HCT116 (cell line): ENCODE results near the gene TASL. TPM values are rescaled to one million over a fixed set of nuclear protein-coding genes. Genes with fewer than 3 reads are reported as not detected.
A peak's percentile ranks its signal among the peaks of the same experiment; 100 is the strongest.

Source experiments
- ATAC-seq: fragments of 200-7000 bp; cut with Tn5 transposase; 2 replicates; pipeline ENCODE4 v1.9.1; 2020; ENCODE audit warnings: mild to moderate bottlenecking, moderate library complexity
- BruUV-seq: library from RNA; stranded (reverse); fragments of 400-500 nt; replicated peaks from 2 replicates; lab custom pipeline; 2021; lab: Mats Ljungman, UMichigan
- CTCF ChIA-PET: fragments of 300-600 bp; sonication (Branson Sonifier 250); formaldehyde crosslinking; loops from one replicate; lab custom pipeline; 2021; ENCODE audit warnings: antibody characterized with exemption; lab: Charles Lee
- POLR2A ChIA-PET: fragments of 300-600, 350-600 bp; sonication (Branson Sonifier 250); formaldehyde crosslinking; loops from one replicate; lab custom pipeline; 2021; ENCODE audit warnings: antibody characterized with exemption; lab: Charles Lee
- RAD21 ChIA-PET, 2 experiments: fragments of 300-600 bp; sonication (Branson Sonifier 250); formaldehyde crosslinking; loops; one replicate each; lab custom pipeline; 2023; ENCODE audit warnings: low total read pairs in 2 of 2; ENCODE audit not compliant: uncharacterized antibody in 2 of 2, unreplicated experiment in 2 of 2, low non-redundant PET in 1 of 2; lab: Charles Lee
- DNase-seq: peaks from one replicate; pipeline ENCODE4 v3.0.0-alpha.2; 2010; ENCODE audit warnings: low read depth, low spot score
- H2AFZ ChIP-seq: fragments of 200-600 bp; shearing (Covaris generic), sonication (generic); 2 replicates; pipeline ENCODE4 v1.6.1; 2017; ENCODE audit warnings: low read depth, mixed run types, mixed read lengths, antibody characterized with exemption, low read length; ENCODE audit not compliant: poor library complexity, severe bottlenecking
- H3K27ac ChIP-seq: 2 replicates; pipeline ENCODE4 v1.5.1; 2012; ENCODE audit warnings: low read depth, low read length
- H3K27me3 ChIP-seq: fragments of 200-600 bp; sonication (generic); 2 replicates; pipeline ENCODE4 v1.6.1; 2016; ENCODE audit warnings: mixed run types, low read length, mixed read lengths; ENCODE audit not compliant: insufficient read depth
- H3K36me3 ChIP-seq, 2 experiments: fragments of 200-500 bp in 1 of 2; fragments of 200-600 bp in 1 of 2; sonication (Bioruptor generic) in 1 of 2; sonication (generic) in 1 of 2; 2 replicates each; pipeline versions ENCODE4 v1.5.1 to v1.6.1; 2014 to 2016; ENCODE audit warnings: low read length in 2 of 2, inconsistent platforms in 1 of 2, mixed read lengths in 1 of 2, mixed run types in 1 of 2; ENCODE audit not compliant: insufficient read depth in 2 of 2, control insufficient read depth in 1 of 2
- H3K4me1 ChIP-seq, 2 experiments: fragments of 200-600 bp in 1 of 2; sonication (generic) in 1 of 2; 2 replicates each; pipeline versions ENCODE4 v1.5.1 to v1.6.1; 2012 to 2017; ENCODE audit warnings: low read length in 2 of 2, inconsistent platforms in 1 of 2, mild to moderate bottlenecking in 1 of 2, mixed read lengths in 1 of 2, mixed run types in 1 of 2, moderate library complexity in 1 of 2; ENCODE audit not compliant: insufficient read depth in 2 of 2, control insufficient read depth in 1 of 2
- H3K4me2 ChIP-seq: fragments of 200-600 bp; sonication (generic); 2 replicates; pipeline ENCODE4 v1.6.1; 2017; ENCODE audit warnings: mixed run types, low read length, mixed read lengths
- H3K4me3 ChIP-seq, 2 experiments: fragments of 200-600 bp in 1 of 2; sonication (generic) in 1 of 2; replicated peaks in 1 of 2; 2 replicates each; pipeline ENCODE4 v1.5.1; 2011 to 2016; ENCODE audit warnings: low read length in 2 of 2, control low read depth in 1 of 2, low read depth in 1 of 2, mild to moderate bottlenecking in 1 of 2, mixed read lengths in 1 of 2, mixed run types in 1 of 2
- H3K79me2 ChIP-seq: fragments of 200-600 bp; sonication (generic); 2 replicates; pipeline ENCODE4 v1.6.1; 2017; ENCODE audit warnings: mild to moderate bottlenecking, mixed run types, low read length, moderate library complexity, mixed read lengths; ENCODE audit not compliant: insufficient read depth
- H3K9ac ChIP-seq: fragments of 200-600 bp; sonication (generic); 2 replicates; pipeline ENCODE4 v1.6.1; 2016; ENCODE audit warnings: low read length, mixed read lengths
- H3K9me2 ChIP-seq: fragments of 200-600 bp; sonication (generic), shearing (Covaris generic); 2 replicates; pipeline ENCODE4 v1.6.1; 2017; ENCODE audit warnings: mixed run types, mild to moderate bottlenecking, moderate library complexity; ENCODE audit not compliant: insufficient read depth
- H3K9me3 ChIP-seq, 2 experiments: fragments of 200-500 bp in 1 of 2; fragments of 200-600 bp in 1 of 2; sonication (Bioruptor generic) in 1 of 2; sonication (generic) in 1 of 2; 2 replicates each; pipeline ENCODE4 v1.6.1; 2014 to 2017; ENCODE audit warnings: low read length in 2 of 2, mixed read lengths in 2 of 2, inconsistent platforms in 1 of 2, low read depth in 1 of 2, mild to moderate bottlenecking in 1 of 2, mixed run types in 1 of 2, moderate library complexity in 1 of 2; ENCODE audit not compliant: control insufficient read depth in 1 of 2, insufficient read depth in 1 of 2
- H4K20me1 ChIP-seq: fragments of 200-600 bp; sonication (generic), shearing (Covaris generic); 2 replicates; pipeline ENCODE4 v1.6.1; 2017; ENCODE audit warnings: mixed run types, mild to moderate bottlenecking, moderate library complexity; ENCODE audit not compliant: insufficient read depth
- EZH2phosphoT487 ChIP-seq: fragments of 200-600 bp; IDR thresholded peaks from 2 replicates; pipeline ENCODE4 v1.6.1; 2018; ENCODE audit warnings: antibody characterized with exemption, borderline replicate concordance
- RAD21 ChIP-seq: IDR thresholded peaks from 2 replicates; pipeline ENCODE4 v1.6.1; 2012; ENCODE audit warnings: low read depth, mild to moderate bottlenecking
- ZNF274 ChIP-seq: fragments of 200-500 bp; sonication (Bioruptor generic); IDR thresholded peaks from 2 replicates; pipeline ENCODE4 v1.6.1; 2014; ENCODE audit warnings: mild to moderate bottlenecking, low read depth, low read length, inconsistent platforms
- intact Hi-C: fragments of 100-400 bp; cut with micrococcal nuclease; formaldehyde crosslinking; loops from 2 replicates; pipeline ENCODE4 v1.10.0; 2022
- total RNA-seq: library from RNA; stranded (reverse); gene quantifications from one replicate; pipeline ENCODE4 v1.2.1, GENCODE V29; 2021; ENCODE audit not compliant: unreplicated experiment
- TF ChIP-seq, protein P1 (sequence below), 3 experiments: fragments of 200-600 bp in 1 of 3; sonication (generic) in 1 of 3; IDR thresholded peaks in 2 of 3; conservative IDR thresholded peaks in 1 of 3; 2 replicates each; pipeline ENCODE4 v1.5.1; 2012 to 2017; ENCODE audit warnings: low read depth in 2 of 3, low read length in 2 of 3, antibody characterized with exemption in 1 of 3, borderline replicate concordance in 1 of 3, control low read depth in 1 of 3, mild to moderate bottlenecking in 1 of 3, mixed read lengths in 1 of 3, mixed run types in 1 of 3, moderate library complexity in 1 of 3; ENCODE audit not compliant: insufficient read depth in 1 of 3
- TF ChIP-seq, protein P2 (sequence below): IDR thresholded peaks from 2 replicates; pipeline ENCODE4 v1.6.1; 2012

The TASL gene
- total RNA-seq, 1 experiment from 2014 or later = not detected

DNA sequence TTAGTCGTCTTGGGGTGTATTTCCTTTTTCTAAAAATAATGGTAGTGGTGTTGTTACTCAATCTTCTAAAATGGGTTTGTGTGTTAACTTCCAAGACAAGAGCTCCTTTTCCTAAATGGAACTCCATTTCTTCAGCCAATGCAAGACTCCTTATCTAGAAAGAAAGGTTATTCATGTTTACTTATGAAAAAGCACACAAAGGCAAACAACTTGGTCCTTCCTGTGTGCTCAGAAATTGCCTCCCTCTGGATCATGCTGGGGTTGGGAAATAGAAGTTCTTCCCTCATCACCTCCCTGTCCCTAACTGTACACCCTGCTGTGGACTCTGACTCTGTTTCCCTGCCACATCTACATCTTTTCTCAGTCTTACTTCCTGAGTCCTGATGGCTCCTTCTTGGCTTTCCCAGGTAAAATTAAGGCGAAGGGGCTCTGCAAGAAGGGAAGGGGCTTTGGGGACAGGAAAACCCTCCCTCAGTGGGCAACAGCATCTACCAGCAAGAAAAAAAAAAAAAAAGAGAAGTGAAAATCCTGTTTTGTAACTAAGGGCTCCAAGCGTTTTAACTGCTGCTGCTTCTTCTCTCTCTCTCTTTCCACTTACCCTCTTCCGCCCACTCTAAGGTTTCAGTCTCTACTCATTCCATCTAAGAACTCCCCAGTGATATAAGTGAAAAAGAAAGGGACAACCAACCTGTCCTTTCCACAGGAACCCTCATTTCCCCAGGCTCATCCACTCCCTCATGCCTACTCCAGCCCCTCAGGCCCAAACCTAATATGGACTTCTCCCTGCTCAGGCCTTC is 19.8 kb upstream of the TASL start (continued):
- TF ChIP-seq, protein P1, sequence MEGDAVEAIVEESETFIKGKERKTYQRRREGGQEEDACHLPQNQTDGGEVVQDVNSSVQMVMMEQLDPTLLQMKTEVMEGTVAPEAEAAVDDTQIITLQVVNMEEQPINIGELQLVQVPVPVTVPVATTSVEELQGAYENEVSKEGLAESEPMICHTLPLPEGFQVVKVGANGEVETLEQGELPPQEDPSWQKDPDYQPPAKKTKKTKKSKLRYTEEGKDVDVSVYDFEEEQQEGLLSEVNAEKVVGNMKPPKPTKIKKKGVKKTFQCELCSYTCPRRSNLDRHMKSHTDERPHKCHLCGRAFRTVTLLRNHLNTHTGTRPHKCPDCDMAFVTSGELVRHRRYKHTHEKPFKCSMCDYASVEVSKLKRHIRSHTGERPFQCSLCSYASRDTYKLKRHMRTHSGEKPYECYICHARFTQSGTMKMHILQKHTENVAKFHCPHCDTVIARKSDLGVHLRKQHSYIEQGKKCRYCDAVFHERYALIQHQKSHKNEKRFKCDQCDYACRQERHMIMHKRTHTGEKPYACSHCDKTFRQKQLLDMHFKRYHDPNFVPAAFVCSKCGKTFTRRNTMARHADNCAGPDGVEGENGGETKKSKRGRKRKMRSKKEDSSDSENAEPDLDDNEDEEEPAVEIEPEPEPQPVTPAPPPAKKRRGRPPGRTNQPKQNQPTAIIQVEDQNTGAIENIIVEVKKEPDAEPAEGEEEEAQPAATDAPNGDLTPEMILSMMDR (IDR thresholded peaks at IDR 0.05 in 2 of 3, conservative IDR thresholded peaks at IDR 0.05 in 1 of 3; ENCODE audit: borderline replicate concordance in 1 of 3, insufficient read depth in 1 of 3, low read depth in 2 of 3, low read length in 2 of 3) = no peak

DNA sequence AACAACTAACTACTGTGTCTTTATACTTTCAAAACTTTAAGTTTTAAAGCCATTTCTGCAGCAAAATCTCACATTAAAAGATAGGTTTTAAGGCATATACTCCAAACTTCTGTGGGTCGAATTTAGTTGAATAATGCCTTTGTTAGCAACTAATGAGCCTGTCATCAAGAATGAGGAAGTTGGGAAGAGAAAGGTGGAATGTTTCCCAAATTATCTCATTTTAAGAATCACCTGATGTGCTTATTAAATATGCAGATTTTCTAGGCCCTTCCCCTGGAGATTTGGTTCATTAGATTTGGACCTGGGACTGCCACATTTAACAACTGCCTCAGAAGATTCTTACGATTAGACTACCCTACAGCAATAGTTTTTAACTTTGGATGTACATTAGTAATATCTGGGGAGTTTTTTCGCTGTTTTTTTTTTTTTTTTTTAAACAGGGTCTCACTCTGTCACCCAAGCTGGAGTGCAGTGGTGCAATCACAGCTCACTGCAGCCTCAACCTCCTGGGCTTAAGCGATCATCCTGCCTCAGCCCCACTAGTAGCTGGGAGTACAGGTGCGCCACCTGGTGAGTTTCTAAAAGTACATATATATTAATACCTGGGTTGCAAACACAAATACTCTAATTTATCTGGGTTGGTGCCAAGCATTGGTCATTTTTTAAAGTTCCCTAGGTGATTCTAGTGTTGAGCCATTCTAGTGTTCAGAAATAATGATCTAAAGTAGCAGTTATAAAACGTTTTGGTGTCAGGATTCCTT is 16.1 kb upstream of the TASL start:
- POLR2A ChIA-PET = interaction anchor here (0.6 kb wide), 1 partner anchor 25 kb away, joined by 3 read pairs; no protein-coding TSS in a partner anchor
- BruUV-seq = no TSS peak
- no peak overlapping the region for H3K27ac ChIP-seq
- H3K4me1 ChIP-seq = no peaks in the 10 kb centered on the region
- no peak overlapping the region for H3K4me3 ChIP-seq
- RAD21 ChIA-PET = no interaction called here
- no peaks in the 10 kb centered on the region for H4K20me1 ChIP-seq
- TF ChIP-seq RAD21 (peak; percentile 26; the same call in 1 of the 2 replicates), EZH2phosphoT487 (no peak), ZNF274 (no peak)
- TF ChIP-seq, protein P2, sequence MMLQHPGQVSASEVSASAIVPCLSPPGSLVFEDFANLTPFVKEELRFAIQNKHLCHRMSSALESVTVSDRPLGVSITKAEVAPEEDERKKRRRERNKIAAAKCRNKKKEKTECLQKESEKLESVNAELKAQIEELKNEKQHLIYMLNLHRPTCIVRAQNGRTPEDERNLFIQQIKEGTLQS = no peak
- TF ChIP-seq, protein P1 (IDR thresholded peaks at IDR 0.05 in 2 of 3, conservative IDR thresholded peaks at IDR 0.05 in 1 of 3; ENCODE audit: borderline replicate concordance in 1 of 3, insufficient read depth in 1 of 3, low read depth in 2 of 3, low read length in 2 of 3) = peak; percentile 10 to 21 (median 21); a peak in 1 of 6 replicates
- no peak overlapping the region for H3K9ac ChIP-seq
- no peak overlapping the region for H3K4me2 ChIP-seq
- no peaks in the 10 kb centered on the region for H3K36me3 ChIP-seq
- H3K9me3 ChIP-seq = no peaks in the 10 kb centered on the region
- no peaks in the 10 kb centered on the region for H3K27me3 ChIP-seq
- CTCF ChIA-PET = interaction anchor here (1.5 kb wide), 1 partner anchor 22 kb away, joined by 8 read pairs; no protein-coding TSS in a partner anchor
- intact Hi-C loops = no loop called here
- DNase-seq (peak; percentile 38), ATAC-seq (peak; percentile 74)
- H3K9me2 ChIP-seq = no peaks in the 10 kb centered on the region
- peak overlapping the region; percentile 14 for H2AFZ ChIP-seq
- H3K79me2 ChIP-seq = no peaks in the 10 kb centered on the region
